Measurements from ENCODE around the gene ZNF783.

- no peak for TF ChIP-seq TARDBP (IDR thresholded peaks at IDR 0.05)
- TF ChIP-seq ZNF384 (IDR thresholded peaks at IDR 0.05), result no peak
- TF ChIP-seq SUZ12 (IDR thresholded peaks at IDR 0.05), result no peak
- TF ChIP-seq L3MBTL2 (conservative IDR thresholded peaks at IDR 0.05), result no peak
- TF ChIP-seq BHLHE40 (IDR thresholded peaks at IDR 0.05; ENCODE audit: borderline replicate concordance), result no peak
- TF ChIP-seq CTBP1 (IDR thresholded peaks at IDR 0.05; ENCODE audit: borderline replicate concordance), result no peak
- TF ChIP-seq FOXK2 (IDR thresholded peaks at IDR 0.05), result no peak
- TF ChIP-seq SP1 (IDR thresholded peaks at IDR 0.05), result no peak
- no peak for TF ChIP-seq PKNOX1 (IDR thresholded peaks at IDR 0.05)
- TF ChIP-seq FOXA1 (IDR thresholded peaks at IDR 0.05), result no peak
- no peak for TF ChIP-seq FOXM1 (IDR thresholded peaks at IDR 0.05; ENCODE audit: borderline replicate concordance)
- TF ChIP-seq ELF4 (IDR thresholded peaks at IDR 0.05), result no peak
Measured at GRCh38 chr7:149291781-149292461, 29.9 kb downstream of the ZNF783 start.

Measured in HEK293T (cell line).